Fibroblast of gingiva (primary cell): ENCODE measurements around the gene TMED10.
A peak's percentile ranks its signal among the peaks of the same experiment; 100 is the strongest.
"Not testable (repeated sequence)": the region's sequence is repeated elsewhere in the genome, so short reads cannot be mapped to it uniquely, and the experiment has no call there.

Experiments used
- DNase-seq: peaks from one replicate; pipeline ENCODE4 v3.0.0-alpha.2; 2011; ENCODE audit warnings: low read depth

The TMED10 gene

GRCh38 chr14:75158843-75159614 lies 17.4 kb downstream of the TMED10 start:
- DNase-seq: no peak

- no peak for DNase-seq
Measured at GRCh38 chr14:75156901-75157300, 19.5 kb downstream of the TMED10 start.

- no peak for DNase-seq
Measured at GRCh38 chr14:75156111-75156510, 20.3 kb downstream of the TMED10 start.

- DNase-seq: no peak
Measured at GRCh38 chr14:75155169-75155568, 21.2 kb downstream of the TMED10 start.

- DNase-seq: peak; percentile 7
Measured at GRCh38 chr14:75153295-75153694, 23.1 kb downstream of the TMED10 start.

- no peak for DNase-seq
Measured at GRCh38 chr14:75151851-75152250, 24.6 kb downstream of the TMED10 start.

- not testable (repeated sequence) for DNase-seq
Measured at GRCh38 chr14:75150637-75151036, 25.8 kb downstream of the TMED10 start.

- DNase-seq: peak; percentile 73
Measured at GRCh38 chr14:75150150-75150549, 26.3 kb downstream of the TMED10 start.

- DNase-seq: peak; percentile 89
Measured at GRCh38 chr14:75147423-75148071, 28.9 kb downstream of the TMED10 start.

GRCh38 chr14:75144944-75145343 lies 31.5 kb downstream of the TMED10 start:
- no peak for DNase-seq

- no peak for DNase-seq
Measured at GRCh38 chr14:75143761-75144527, 32.5 kb downstream of the TMED10 start.

- no peak for DNase-seq
Measured at GRCh38 chr14:75142494-75142893, 33.9 kb downstream of the TMED10 start.

- DNase-seq: peak; percentile 21
Measured at GRCh38 chr14:75141967-75142366, 34.4 kb downstream of the TMED10 start.

GRCh38 chr14:75141062-75141461 lies 35.4 kb downstream of the TMED10 start:
- no peak for DNase-seq

GRCh38 chr14:75140620-75141019 lies 35.8 kb downstream of the TMED10 start:
- DNase-seq: no peak

GRCh38 chr14:75139185-75139584 lies 37.2 kb downstream of the TMED10 start:
- no peak for DNase-seq

GRCh38 chr14:75138492-75138891 lies 37.9 kb downstream of the TMED10 start:
- no peak for DNase-seq

GRCh38 chr14:75134644-75135043 lies 41.8 kb downstream of the TMED10 start:
- DNase-seq: no peak

GRCh38 chr14:75133597-75133996 lies 42.8 kb downstream of the TMED10 start:
- no peak for DNase-seq

GRCh38 chr14:75132382-75133086 lies 43.9 kb downstream of the TMED10 start:
- DNase-seq: peak; percentile 75

- DNase-seq: no peak
Measured at GRCh38 chr14:75128596-75128990, 47.8 kb downstream of the TMED10 start.

GRCh38 chr14:75127903-75128595 lies 48.4 kb downstream of the TMED10 start:
- DNase-seq: no peak
